SK-N-SH (cell line): ENCODE data around the gene CIAO3. TPM values are rescaled to one million over a fixed set of nuclear protein-coding genes. Genes with fewer than 3 reads are reported as not detected.

Experiments used
- CTCF ChIA-PET: fragments of 300-600, 350-600 bp; formaldehyde crosslinking; extraction: SDS; loops from one replicate; lab custom pipeline; 2021; lab: Yijun Ruan, JAX
- POLR2A ChIA-PET: fragments of 350-600 bp; sonication (Branson Sonifier 250); formaldehyde crosslinking; extraction: SDS; loops from one replicate; lab custom pipeline; 2020; ENCODE audit warnings: antibody characterized with exemption, inconsistent platforms; lab: Yijun Ruan, JAX
- DNase-seq: peaks from one replicate; pipeline ENCODE4 v3.0.0; 2012
- H2AFZ ChIP-seq: fragments of 200-600 bp; sonication (generic); 2 replicates; pipeline ENCODE4 v1.8.1; 2016; ENCODE audit warnings: antibody characterized with exemption, mild to moderate bottlenecking, low read depth
- H3F3A ChIP-seq: fragments of 200-600 bp; sonication (generic); replicated peaks from 2 replicates; pipeline ENCODE3; 2016; ENCODE audit warnings: antibody characterized with exemption, mild to moderate bottlenecking; ENCODE audit not compliant: insufficient read depth
- H3K27ac ChIP-seq, 2 experiments: fragments of 200-500 bp in 1 of 2; fragments of 200-600 bp in 1 of 2; sonication (Bioruptor generic) in 1 of 2; sonication (generic), shearing (Covaris generic) in 1 of 2; 2 replicates each; pipeline versions ENCODE4 v1.5.1 to v1.6.1; 2014 to 2016; ENCODE audit warnings: low read depth in 2 of 2, inconsistent platforms in 1 of 2, low read length in 1 of 2, mild to moderate bottlenecking in 1 of 2, mixed read lengths in 1 of 2
- H3K27me3 ChIP-seq: fragments of 200-600 bp; sonication (generic), shearing (Covaris generic); 2 replicates; pipeline ENCODE4 v1.6.1; 2016; ENCODE audit warnings: mixed run types; ENCODE audit not compliant: insufficient read depth
- H3K36me3 ChIP-seq, 2 experiments: fragments of 200-500 bp in 1 of 2; fragments of 200-600 bp in 1 of 2; sonication (Bioruptor generic) in 1 of 2; sonication (generic) in 1 of 2; replicated peaks in 1 of 2; 2 replicates each; pipeline versions ENCODE3 to v1.5.1; 2014 to 2016; ENCODE audit warnings: low read length in 1 of 2, mild to moderate bottlenecking in 1 of 2; ENCODE audit not compliant: insufficient read depth in 2 of 2, control insufficient read depth in 1 of 2
- H3K4me1 ChIP-seq, 2 experiments: fragments of 200-500 bp in 1 of 2; fragments of 200-600 bp in 1 of 2; sonication (Bioruptor generic) in 1 of 2; sonication (generic), shearing (Covaris generic) in 1 of 2; 2 replicates each; pipeline versions ENCODE4 v1.5.1 to v1.6.1; 2014 to 2016; ENCODE audit warnings: low read depth in 1 of 2, low read length in 1 of 2, mixed run types in 1 of 2; ENCODE audit not compliant: insufficient read depth in 2 of 2, control insufficient read depth in 1 of 2
- H3K4me2 ChIP-seq: fragments of 200-600 bp; sonication (generic), shearing (Covaris generic); 2 replicates; pipeline ENCODE4 v1.6.1; 2017; ENCODE audit warnings: mixed run types
- H3K4me3 ChIP-seq, 2 experiments: fragments of 200-500 bp in 1 of 2; fragments of 200-600 bp in 1 of 2; sonication (Bioruptor generic) in 1 of 2; sonication (generic), shearing (Covaris generic) in 1 of 2; 2 replicates each; pipeline versions ENCODE4 v1.5.1 to v1.8.1; 2014 to 2016; ENCODE audit warnings: low read depth in 2 of 2, inconsistent platforms in 1 of 2, low read length in 1 of 2, mild to moderate bottlenecking in 1 of 2, mixed read lengths in 1 of 2, moderate library complexity in 1 of 2
- H3K79me2 ChIP-seq: fragments of 200-600 bp; sonication (generic); 2 replicates; pipeline ENCODE4 v1.8.1; 2017; ENCODE audit warnings: mild to moderate bottlenecking; ENCODE audit not compliant: insufficient read depth
- H3K9ac ChIP-seq: fragments of 200-600 bp; sonication (generic); 2 replicates; pipeline ENCODE4 v1.6.1; 2017; ENCODE audit warnings: mixed run types
- H3K9me2 ChIP-seq: fragments of 200-600 bp; sonication (generic); 2 replicates; pipeline ENCODE4 v1.6.1; 2017; ENCODE audit warnings: mixed run types
- H3K9me3 ChIP-seq: fragments of 200-600 bp; sonication (generic); 2 replicates; pipeline ENCODE4 v1.6.1; 2017; ENCODE audit warnings: mixed run types, mild to moderate bottlenecking, moderate library complexity
- H4K20me1 ChIP-seq: fragments of 200-600 bp; sonication (generic); 2 replicates; pipeline ENCODE4 v1.6.1; 2017; ENCODE audit warnings: mild to moderate bottlenecking, mixed run types; ENCODE audit not compliant: insufficient read depth
- ELF1 ChIP-seq: IDR thresholded peaks from 2 replicates; pipeline ENCODE4 v1.4.0; 2012
- JUND ChIP-seq: IDR thresholded peaks from 2 replicates; pipeline ENCODE4 v1.4.0; 2012
- MXI1 ChIP-seq: IDR thresholded peaks from 2 replicates; pipeline ENCODE4 v1.6.1; 2012; ENCODE audit warnings: mild to moderate bottlenecking, low read depth, low read length, improper control_type of control experiment
- NFIC ChIP-seq: IDR thresholded peaks from 2 replicates; pipeline ENCODE4 v1.4.0; 2012; ENCODE audit warnings: borderline replicate concordance
- RCOR1 ChIP-seq: fragments of 150-350 bp; IDR thresholded peaks from 2 replicates; pipeline ENCODE4 v1.6.1; 2017; ENCODE audit warnings: antibody characterized with exemption, low read length
- SIN3A ChIP-seq: IDR thresholded peaks from 2 replicates; pipeline ENCODE4 v1.6.1; 2012; ENCODE audit warnings: low read depth, mild to moderate bottlenecking, low read length, moderate library complexity, borderline replicate concordance
- WGBS: methylation state at CpG from one replicate; pipeline ENCODE4 v1.1.6; 2017; ENCODE audit warnings: low lambda C conversion rate; 5-methylcytosine and 5-hydroxymethylcytosine counted together
- polyA plus RNA-seq, 3 experiments: library from polyadenylated mRNA; depleted of rRNA; stranded (reverse); fragments of >200 nt; gene quantifications; 2 replicates each; pipeline ENCODE4 v1.2.3, GENCODE V29; 2012
- TF ChIP-seq, protein P1 (sequence below): fragments of 150-350 bp; IDR thresholded peaks from 2 replicates; pipeline ENCODE4 v1.6.1; 2017; ENCODE audit warnings: antibody characterized with exemption, low read length, low read depth, borderline replicate concordance
- TF ChIP-seq, protein P2 (sequence below): IDR thresholded peaks from 2 replicates; pipeline ENCODE4 v1.4.0; 2012; ENCODE audit warnings: low read depth, borderline replicate concordance
- TF ChIP-seq, protein P3 (sequence below): IDR thresholded peaks from 2 replicates; pipeline ENCODE4; 2012
- TF ChIP-seq, protein P4 (sequence below): IDR thresholded peaks from 2 replicates; pipeline ENCODE4 v1.4.0; 2012; ENCODE audit warnings: low read depth, borderline replicate concordance
- TF ChIP-seq, protein P5 (sequence below): fragments of 150-350 bp; IDR thresholded peaks from 2 replicates; pipeline ENCODE4 v1.6.1; 2016; ENCODE audit warnings: mild to moderate bottlenecking, low read depth, low read length
- TF ChIP-seq, protein P6 (sequence below): IDR thresholded peaks from 2 replicates; pipeline ENCODE4 v1.4.0; 2012; ENCODE audit warnings: low read depth
- TF ChIP-seq, protein P7 (sequence below): IDR thresholded peaks from 2 replicates; pipeline ENCODE4 v1.6.1; 2012; ENCODE audit warnings: mild to moderate bottlenecking, low read depth, low read length, moderate library complexity

The CIAO3 gene
- polyA plus RNA-seq, 1 of the 3 experiments (the other 2 are of a cell fraction): 14.4 TPM

DNA sequence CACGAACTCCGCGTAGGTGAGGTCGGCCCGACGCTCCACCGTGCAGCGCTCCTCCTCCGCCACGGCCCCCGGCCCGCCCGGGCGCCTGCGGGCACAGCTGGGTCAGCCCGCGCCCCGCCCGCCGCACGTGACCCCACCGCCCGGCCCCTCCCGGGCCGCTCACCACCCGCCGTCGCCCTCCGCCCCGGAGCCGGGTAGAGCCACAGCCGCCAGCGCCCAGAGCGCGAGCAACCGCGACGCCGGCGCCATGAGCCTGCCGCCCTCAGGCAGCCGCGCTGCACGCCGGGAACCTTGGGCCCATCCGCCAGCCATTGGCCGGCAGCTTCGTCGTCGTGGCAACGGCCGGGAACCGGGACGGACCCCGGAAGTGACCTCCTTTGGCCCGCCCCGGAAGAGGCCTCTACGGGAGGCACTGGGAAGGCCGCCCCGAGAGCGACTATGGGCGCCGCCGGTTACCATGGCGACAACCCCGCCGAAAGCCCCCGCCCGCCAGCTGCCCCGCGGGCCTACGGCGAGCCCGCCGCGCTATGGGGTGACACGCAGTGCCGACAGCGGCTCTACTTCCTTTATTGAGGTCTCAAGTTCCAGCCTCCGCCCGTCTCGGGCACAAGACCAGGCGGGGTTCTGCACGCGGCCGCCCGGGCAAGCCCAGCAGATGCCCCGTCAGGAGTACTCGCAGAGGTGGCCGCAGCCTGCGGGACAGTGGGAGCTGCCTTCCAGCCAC is 56.6 kb downstream of the CIAO3 start, which contains the start of gene JMJD8 (continued):
- TF ChIP-seq, protein P1, sequence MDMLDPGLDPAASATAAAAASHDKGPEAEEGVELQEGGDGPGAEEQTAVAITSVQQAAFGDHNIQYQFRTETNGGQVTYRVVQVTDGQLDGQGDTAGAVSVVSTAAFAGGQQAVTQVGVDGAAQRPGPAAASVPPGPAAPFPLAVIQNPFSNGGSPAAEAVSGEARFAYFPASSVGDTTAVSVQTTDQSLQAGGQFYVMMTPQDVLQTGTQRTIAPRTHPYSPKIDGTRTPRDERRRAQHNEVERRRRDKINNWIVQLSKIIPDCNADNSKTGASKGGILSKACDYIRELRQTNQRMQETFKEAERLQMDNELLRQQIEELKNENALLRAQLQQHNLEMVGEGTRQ: no peak
- peak; percentile 88 for TF ChIP-seq ELF1
- TF ChIP-seq, protein P2, sequence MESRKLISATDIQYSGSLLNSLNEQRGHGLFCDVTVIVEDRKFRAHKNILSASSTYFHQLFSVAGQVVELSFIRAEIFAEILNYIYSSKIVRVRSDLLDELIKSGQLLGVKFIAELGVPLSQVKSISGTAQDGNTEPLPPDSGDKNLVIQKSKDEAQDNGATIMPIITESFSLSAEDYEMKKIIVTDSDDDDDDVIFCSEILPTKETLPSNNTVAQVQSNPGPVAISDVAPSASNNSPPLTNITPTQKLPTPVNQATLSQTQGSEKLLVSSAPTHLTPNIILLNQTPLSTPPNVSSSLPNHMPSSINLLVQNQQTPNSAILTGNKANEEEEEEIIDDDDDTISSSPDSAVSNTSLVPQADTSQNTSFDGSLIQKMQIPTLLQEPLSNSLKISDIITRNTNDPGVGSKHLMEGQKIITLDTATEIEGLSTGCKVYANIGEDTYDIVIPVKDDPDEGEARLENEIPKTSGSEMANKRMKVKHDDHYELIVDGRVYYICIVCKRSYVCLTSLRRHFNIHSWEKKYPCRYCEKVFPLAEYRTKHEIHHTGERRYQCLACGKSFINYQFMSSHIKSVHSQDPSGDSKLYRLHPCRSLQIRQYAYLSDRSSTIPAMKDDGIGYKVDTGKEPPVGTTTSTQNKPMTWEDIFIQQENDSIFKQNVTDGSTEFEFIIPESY: 0 out of 2 replicates have a peak, but pooled peaks have one; percentile 41
- no peak for TF ChIP-seq NFIC
- TF ChIP-seq MXI1: peak; percentile 84; the same call in 1 of the 2 replicates
- no peak for TF ChIP-seq RCOR1
- TF ChIP-seq, protein P3, sequence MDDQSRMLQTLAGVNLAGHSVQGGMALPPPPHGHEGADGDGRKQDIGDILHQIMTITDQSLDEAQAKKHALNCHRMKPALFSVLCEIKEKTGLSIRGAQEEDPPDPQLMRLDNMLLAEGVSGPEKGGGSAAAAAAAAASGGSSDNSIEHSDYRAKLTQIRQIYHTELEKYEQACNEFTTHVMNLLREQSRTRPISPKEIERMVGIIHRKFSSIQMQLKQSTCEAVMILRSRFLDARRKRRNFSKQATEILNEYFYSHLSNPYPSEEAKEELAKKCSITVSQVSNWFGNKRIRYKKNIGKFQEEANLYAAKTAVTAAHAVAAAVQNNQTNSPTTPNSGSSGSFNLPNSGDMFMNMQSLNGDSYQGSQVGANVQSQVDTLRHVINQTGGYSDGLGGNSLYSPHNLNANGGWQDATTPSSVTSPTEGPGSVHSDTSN: peak; percentile 1

DNA sequence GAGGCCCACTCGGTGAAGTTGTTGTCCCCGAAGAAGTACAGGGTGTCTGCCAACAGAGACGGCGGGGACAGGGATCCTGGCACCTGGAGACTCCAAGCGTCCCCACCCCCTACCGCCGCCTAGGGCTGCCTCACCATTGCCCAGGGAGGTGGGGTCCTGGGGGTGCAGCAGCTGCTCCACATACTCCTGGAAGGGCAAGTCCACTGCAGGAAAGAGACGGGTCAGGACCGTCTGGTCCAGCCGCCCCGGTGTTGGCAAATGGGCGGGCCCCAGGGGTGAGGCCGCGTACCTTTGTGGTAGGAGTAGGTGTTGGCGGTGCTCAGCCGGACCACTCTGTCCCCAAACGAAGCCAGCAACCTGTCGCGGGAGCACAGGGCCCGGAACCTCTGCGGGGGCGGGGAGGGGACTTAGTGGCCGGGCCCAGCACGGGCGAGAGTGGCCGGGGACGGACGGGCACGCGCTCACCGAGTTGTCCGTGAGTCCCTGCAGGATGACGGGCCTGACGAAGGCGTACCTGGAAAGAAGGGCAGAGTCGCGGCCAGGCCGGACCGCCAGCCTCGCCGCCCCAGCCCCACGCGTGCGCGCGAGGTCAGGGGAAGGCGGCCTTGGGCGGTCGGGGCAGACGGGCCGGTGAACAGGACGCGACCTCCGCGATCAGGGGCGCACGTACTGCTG is 57.3 kb downstream of the CIAO3 start:
- H3K9ac ChIP-seq: peak overlapping the region; percentile 49
- ChIA-PET CTCF (interaction anchor here (0.8 to 5.9 kb wide), 5 partner anchors 15 to 102 kb away, joined by 3 to 38 read pairs (median 3); partner anchors contain the start of genes METTL26 and RHOT2), POLR2A (interaction anchor here (0.8 to 1.2 kb wide), 4 partner anchors 10 to 39 kb away, joined by 3 to 4 read pairs (median 4); partner anchors contain the start of gene RHOT2)
- peak overlapping the region; percentile 60 to 68 for H3K4me3 ChIP-seq
- peak overlapping the region; percentile 90 for H3K4me2 ChIP-seq
- peaks cover 8 to 53% of the 10 kb centered on the region in 2 experiments; a peak in 2 of 4 replicates for H3K4me1 ChIP-seq
- H3K27ac ChIP-seq: peak overlapping the region; percentile 24 to 79; a peak in 3 of 4 replicates
- H3K36me3 ChIP-seq: peaks cover 13 to 39% of the 10 kb centered on the region in 2 experiments
- no peaks in the 10 kb centered on the region for H3K9me2 ChIP-seq
- H3K9me3 ChIP-seq: no peaks in the 10 kb centered on the region
- H3K79me2 ChIP-seq: peaks cover 37% of the 10 kb centered on the region
- H4K20me1 ChIP-seq: peaks cover 23% of the 10 kb centered on the region
- 12% methylated on average over 24 of the region's 57 CpGs for WGBS
- H2AFZ ChIP-seq: no peak overlapping the region
- no peak for DNase-seq
- H3F3A ChIP-seq: peaks cover 10% of the 10 kb centered on the region
- H3K27me3 ChIP-seq: no peaks in the 10 kb centered on the region
- TF ChIP-seq JUND: 0 out of 2 replicates have a peak, but pooled peaks have one; percentile 3
- TF ChIP-seq SIN3A: no peak
- TF ChIP-seq, protein P4, sequence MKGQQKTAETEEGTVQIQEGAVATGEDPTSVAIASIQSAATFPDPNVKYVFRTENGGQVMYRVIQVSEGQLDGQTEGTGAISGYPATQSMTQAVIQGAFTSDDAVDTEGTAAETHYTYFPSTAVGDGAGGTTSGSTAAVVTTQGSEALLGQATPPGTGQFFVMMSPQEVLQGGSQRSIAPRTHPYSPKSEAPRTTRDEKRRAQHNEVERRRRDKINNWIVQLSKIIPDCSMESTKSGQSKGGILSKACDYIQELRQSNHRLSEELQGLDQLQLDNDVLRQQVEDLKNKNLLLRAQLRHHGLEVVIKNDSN: no peak
- TF ChIP-seq, protein P3: peak; percentile 66
- TF ChIP-seq, protein P5, sequence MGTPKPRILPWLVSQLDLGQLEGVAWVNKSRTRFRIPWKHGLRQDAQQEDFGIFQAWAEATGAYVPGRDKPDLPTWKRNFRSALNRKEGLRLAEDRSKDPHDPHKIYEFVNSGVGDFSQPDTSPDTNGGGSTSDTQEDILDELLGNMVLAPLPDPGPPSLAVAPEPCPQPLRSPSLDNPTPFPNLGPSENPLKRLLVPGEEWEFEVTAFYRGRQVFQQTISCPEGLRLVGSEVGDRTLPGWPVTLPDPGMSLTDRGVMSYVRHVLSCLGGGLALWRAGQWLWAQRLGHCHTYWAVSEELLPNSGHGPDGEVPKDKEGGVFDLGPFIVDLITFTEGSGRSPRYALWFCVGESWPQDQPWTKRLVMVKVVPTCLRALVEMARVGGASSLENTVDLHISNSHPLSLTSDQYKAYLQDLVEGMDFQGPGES: no peak
- TF ChIP-seq, protein P6, sequence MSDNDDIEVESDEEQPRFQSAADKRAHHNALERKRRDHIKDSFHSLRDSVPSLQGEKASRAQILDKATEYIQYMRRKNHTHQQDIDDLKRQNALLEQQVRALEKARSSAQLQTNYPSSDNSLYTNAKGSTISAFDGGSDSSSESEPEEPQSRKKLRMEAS: 0 out of 2 replicates have a peak, but pooled peaks have one; percentile 19
- no peak; the same call in 1 of the 2 replicates for TF ChIP-seq ELF1
- TF ChIP-seq, protein P7, sequence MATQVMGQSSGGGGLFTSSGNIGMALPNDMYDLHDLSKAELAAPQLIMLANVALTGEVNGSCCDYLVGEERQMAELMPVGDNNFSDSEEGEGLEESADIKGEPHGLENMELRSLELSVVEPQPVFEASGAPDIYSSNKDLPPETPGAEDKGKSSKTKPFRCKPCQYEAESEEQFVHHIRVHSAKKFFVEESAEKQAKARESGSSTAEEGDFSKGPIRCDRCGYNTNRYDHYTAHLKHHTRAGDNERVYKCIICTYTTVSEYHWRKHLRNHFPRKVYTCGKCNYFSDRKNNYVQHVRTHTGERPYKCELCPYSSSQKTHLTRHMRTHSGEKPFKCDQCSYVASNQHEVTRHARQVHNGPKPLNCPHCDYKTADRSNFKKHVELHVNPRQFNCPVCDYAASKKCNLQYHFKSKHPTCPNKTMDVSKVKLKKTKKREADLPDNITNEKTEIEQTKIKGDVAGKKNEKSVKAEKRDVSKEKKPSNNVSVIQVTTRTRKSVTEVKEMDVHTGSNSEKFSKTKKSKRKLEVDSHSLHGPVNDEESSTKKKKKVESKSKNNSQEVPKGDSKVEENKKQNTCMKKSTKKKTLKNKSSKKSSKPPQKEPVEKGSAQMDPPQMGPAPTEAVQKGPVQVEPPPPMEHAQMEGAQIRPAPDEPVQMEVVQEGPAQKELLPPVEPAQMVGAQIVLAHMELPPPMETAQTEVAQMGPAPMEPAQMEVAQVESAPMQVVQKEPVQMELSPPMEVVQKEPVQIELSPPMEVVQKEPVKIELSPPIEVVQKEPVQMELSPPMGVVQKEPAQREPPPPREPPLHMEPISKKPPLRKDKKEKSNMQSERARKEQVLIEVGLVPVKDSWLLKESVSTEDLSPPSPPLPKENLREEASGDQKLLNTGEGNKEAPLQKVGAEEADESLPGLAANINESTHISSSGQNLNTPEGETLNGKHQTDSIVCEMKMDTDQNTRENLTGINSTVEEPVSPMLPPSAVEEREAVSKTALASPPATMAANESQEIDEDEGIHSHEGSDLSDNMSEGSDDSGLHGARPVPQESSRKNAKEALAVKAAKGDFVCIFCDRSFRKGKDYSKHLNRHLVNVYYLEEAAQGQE: no peak
